Right lobe of liver (tissue), 6 donors: ENCODE measurements around the gene SGSM2. TPM values are rescaled to one million over a fixed set of nuclear protein-coding genes. Genes with fewer than 3 reads are reported as not detected.

Experiments
- ATAC-seq, 4 donors: fragments of 200-7000 bp; cut with Tn5 transposase; one replicate each; pipeline ENCODE4 v1.9.1; 2020; ENCODE audit warnings: mild to moderate bottlenecking in 4 of 4, moderate library complexity in 4 of 4
- DNase-seq, 3 donors: peaks; one replicate each; pipeline ENCODE4 v3.0.0-alpha.2; 2020
- H3K27ac ChIP-seq, 3 donors: fragments of 200-600 bp; one replicate each; pipeline ENCODE4 v1.8.0; 2022
- H3K27me3 ChIP-seq, 2 donors: fragments of 200-600 bp; one replicate each; pipeline ENCODE4 v1.8.0; 2022
- H3K36me3 ChIP-seq, 4 donors: fragments of 200-600 bp; sonication (generic) in 1 of 4; one replicate each; pipeline versions ENCODE4 v1.5.1 to v1.8.0; 2017 to 2022; ENCODE audit warnings: control low read depth in 1 of 4
- H3K4me1 ChIP-seq, 4 donors: fragments of 200-600 bp; sonication (generic) in 1 of 4; one replicate each; pipeline versions ENCODE4 v1.5.1 to v1.8.0; 2017 to 2022; ENCODE audit warnings: control low read depth in 1 of 4
- H3K4me3 ChIP-seq, 3 donors: fragments of 200-600 bp; one replicate each; pipeline ENCODE4 v1.8.0; 2022
- H3K9me3 ChIP-seq, 4 donors: fragments of 200-600 bp; sonication (generic) in 1 of 4; one replicate each; pipeline versions ENCODE4 v1.5.1 to v1.8.0; 2017 to 2022; ENCODE audit warnings: control low read depth in 1 of 4
- POLR2A ChIP-seq: fragments of 450-650 bp; IDR thresholded peaks from one replicate; pipeline ENCODE4 v1.6.1; 2017; ENCODE audit warnings: antibody characterized with exemption, mild to moderate bottlenecking
- WGBS: methylation state at CpG from one replicate; pipeline ENCODE4 v1.1.6; 2018; ENCODE audit warnings: low coverage, low lambda C conversion rate; ENCODE audit not compliant: insufficient coverage; ENCODE audit errors: missing lambda C conversion rate; 5-methylcytosine and 5-hydroxymethylcytosine counted together
- intact Hi-C, 2 donors: fragments of 100-400 bp; cut with DNase I; formaldehyde crosslinking; loops; one replicate each; pipeline versions ENCODE4 v1.11.2 to v1.14.1; 2022
- total RNA-seq, 6 experiments: library from RNA; depleted of rRNA in 2 of 6; stranded (reverse); fragments of >200 nt in 2 of 6; fragmentation: NEBNext Ultra II Directional in 3 of 6; extraction: Animal tissue kit (Norgen Biotek cat#: 25700) in 3 of 6; gene quantifications; one replicate each; pipeline versions ENCODE4 v1.1.0 to v1.2.4, GENCODE V29; 2016 to 2023
- TF ChIP-seq, protein P1 (sequence below), 4 donors: fragments of 200-600 bp in 3 of 4; fragments of 450-650 bp in 1 of 4; IDR thresholded peaks; one replicate each; pipeline versions ENCODE4 v1.5.1 to v1.8.0; 2016 to 2022; ENCODE audit warnings: antibody characterized with exemption in 4 of 4, mild to moderate bottlenecking in 2 of 4
- donor health status: DM: no; HTN: yes; CAD: no.
- donor health status: DM: no; HTN: no; CAD: no.
- donor health status: DM: no; HTN: no; CAD: no.
- donor health status: DM: no; HTN: yes; CAD: no.
- donor health status: DM: no; HTN: yes; CAD: no.

SGSM2 gene
- total RNA-seq, 6 experiments from 2014 or later = 6.0 to 17.2 (median 13.2) TPM

DNA sequence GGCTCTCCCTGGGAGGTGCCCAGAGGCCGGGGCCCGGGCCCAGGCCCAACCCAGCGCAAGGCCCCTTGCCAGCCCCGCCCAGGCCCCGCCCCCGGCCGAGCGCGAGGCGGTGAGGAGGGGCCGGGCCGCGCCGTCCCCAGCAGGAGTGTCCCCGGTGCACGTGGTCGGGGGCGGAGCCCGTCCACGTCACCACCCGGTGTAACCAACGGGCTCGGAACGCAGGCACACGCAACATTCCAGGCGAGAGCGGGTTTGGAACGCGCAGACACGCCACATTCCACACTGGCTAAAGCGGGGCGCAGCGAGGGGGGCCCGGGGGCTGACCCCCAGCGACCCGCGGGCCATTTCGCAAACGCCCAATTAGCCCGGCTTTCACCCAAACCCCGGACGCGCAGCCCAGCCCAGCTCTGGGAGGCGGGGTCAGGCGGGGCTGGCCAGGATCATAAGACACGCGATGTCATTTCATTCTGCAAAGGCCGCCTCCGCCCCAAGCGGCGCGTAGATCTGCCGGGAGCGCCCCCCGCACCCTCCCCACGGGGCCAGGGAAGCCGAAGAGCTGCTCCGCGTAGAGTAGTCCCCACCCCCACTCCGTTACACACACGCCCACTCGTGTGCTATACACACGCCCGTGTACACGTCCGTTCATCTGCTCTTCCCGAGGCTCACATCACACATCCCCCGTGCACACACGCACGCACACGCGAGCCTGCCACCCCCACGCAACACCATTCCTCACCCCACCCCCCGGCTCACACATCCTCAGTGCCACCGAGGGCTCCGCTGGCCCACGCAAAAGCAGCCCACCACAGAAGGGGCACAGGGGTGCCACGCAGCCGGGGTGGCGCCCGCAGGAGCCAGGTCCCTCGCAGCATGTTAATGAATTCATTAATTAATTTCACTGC is 62.5 kb downstream of the SGSM2 start:
- ATAC-seq = peak; percentile 57 to 77 (median 68)
- Histone ChIP-seq H3K9me3 (no peaks in the 10 kb centered on the region), H3K36me3 (no peaks in the 10 kb centered on the region), H3K27ac (peak overlapping the region; percentile 84 to 99 (median 95)), H3K4me1 (peaks cover 2 to 45% (median 16%) of the 10 kb centered on the region in 4 donors), H3K27me3 (no peaks in the 10 kb centered on the region), H3K4me3 (peak overlapping the region; percentile 65 to 85 (median 68))
- intact Hi-C loops = no loop called here
- TF ChIP-seq, protein P1, sequence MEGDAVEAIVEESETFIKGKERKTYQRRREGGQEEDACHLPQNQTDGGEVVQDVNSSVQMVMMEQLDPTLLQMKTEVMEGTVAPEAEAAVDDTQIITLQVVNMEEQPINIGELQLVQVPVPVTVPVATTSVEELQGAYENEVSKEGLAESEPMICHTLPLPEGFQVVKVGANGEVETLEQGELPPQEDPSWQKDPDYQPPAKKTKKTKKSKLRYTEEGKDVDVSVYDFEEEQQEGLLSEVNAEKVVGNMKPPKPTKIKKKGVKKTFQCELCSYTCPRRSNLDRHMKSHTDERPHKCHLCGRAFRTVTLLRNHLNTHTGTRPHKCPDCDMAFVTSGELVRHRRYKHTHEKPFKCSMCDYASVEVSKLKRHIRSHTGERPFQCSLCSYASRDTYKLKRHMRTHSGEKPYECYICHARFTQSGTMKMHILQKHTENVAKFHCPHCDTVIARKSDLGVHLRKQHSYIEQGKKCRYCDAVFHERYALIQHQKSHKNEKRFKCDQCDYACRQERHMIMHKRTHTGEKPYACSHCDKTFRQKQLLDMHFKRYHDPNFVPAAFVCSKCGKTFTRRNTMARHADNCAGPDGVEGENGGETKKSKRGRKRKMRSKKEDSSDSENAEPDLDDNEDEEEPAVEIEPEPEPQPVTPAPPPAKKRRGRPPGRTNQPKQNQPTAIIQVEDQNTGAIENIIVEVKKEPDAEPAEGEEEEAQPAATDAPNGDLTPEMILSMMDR (IDR thresholded peaks at IDR 0.05) = no peak
- TF ChIP-seq POLR2A = peak; percentile 95
- DNase-seq = peak; percentile 97
- under 1% methylated on average over 30 of the region's 82 CpGs for WGBS

DNA sequence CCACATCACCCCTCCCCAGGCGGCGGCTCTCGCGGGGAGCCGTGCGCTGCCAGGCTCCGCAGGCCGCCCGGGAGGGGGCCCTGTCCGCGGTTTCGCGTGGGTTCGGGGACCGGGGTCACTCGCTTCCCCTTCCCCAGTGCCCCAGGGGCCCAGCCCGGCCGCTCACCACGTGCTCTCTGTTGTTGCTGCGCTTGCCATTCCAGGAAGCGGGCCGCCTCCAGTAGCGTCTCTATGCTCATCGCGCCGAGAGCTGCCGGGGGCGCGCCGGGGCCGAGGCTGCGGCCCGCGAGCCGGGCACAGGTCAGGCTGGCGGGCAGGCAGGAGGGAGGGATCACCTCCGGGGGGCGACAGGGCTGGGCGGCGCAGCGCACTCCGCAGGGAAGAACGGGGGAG is 63.2 kb downstream of the SGSM2 start:
- Histone ChIP-seq H3K4me3 (peak overlapping the region; percentile 65 to 85 (median 68)), H3K27ac (peak overlapping the region; percentile 84 to 99 (median 95)), H3K9me3 (no peaks in the 10 kb centered on the region), H3K4me1 (peaks cover 2 to 45% (median 16%) of the 10 kb centered on the region in 4 donors), H3K36me3 (no peaks in the 10 kb centered on the region), H3K27me3 (no peaks in the 10 kb centered on the region)
- WGBS = 0% methylated on average over 12 of the region's 43 CpGs
- no peak for TF ChIP-seq POLR2A
- TF ChIP-seq, protein P1 (IDR thresholded peaks at IDR 0.05) = no peak
- no peak for ATAC-seq
- intact Hi-C loops = no loop called here
- DNase-seq = peak; percentile 73 to 82 (median 75)

DNA sequence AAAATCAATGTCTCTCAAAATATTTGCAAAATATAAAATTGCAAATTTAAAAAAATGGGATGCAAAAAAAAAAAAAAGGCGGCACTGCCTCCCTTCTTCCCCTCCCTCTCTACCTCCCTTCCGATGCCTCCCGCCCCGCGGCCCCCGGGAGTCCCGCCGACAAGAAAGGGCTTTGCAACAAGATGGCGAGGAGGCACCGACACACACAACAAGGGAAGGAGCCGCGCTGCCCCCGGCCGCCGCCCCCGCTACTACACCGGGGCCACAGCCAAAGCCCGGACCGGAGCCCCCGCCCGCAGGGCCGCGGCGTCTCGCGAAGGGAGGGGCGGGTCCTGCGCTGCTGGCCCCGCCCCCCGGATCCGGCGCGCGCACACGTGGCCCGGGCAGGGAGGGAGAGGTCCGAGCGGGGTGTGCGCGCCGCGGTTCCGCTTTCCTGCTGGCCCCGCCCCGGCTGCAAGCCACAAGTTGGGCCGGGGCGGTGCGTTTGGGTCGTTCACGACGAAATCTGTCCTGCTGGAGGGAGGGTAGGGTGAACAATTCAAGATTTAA is 63.6 kb downstream of the SGSM2 start, which contains the start of gene MNT:
MNT (minus strand) TSS at position 184 of the 549 bp plus-strand sequence. CDS start 348 bp downstream, outside the sequence.
- peak; percentile 51 to 67 (median 66) for ATAC-seq
- WGBS = 0% methylated on average over 7 of the region's 51 CpGs
- Histone ChIP-seq H3K4me3 (peak within 1 kb of the TSS; percentile 65 to 85 (median 68)), H3K27me3 (no peaks in the 10 kb centered on the region), H3K9me3 (no peaks in the 10 kb centered on the region), H3K4me1 (peaks cover 2 to 40% (median 16%) of the 10 kb centered on the region in 4 donors), H3K27ac (peak within 1 kb of the TSS; percentile 84 to 99 (median 95)), H3K36me3 (no peaks in the 10 kb centered on the region)
- TF ChIP-seq, protein P1 (IDR thresholded peaks at IDR 0.05) = peak in 1 of 4 donors; percentile 8
- TF ChIP-seq POLR2A = peak; percentile 67
- intact Hi-C loops = no loop called here
- peak; percentile 95 to 96 (median 96) for DNase-seq

DNA sequence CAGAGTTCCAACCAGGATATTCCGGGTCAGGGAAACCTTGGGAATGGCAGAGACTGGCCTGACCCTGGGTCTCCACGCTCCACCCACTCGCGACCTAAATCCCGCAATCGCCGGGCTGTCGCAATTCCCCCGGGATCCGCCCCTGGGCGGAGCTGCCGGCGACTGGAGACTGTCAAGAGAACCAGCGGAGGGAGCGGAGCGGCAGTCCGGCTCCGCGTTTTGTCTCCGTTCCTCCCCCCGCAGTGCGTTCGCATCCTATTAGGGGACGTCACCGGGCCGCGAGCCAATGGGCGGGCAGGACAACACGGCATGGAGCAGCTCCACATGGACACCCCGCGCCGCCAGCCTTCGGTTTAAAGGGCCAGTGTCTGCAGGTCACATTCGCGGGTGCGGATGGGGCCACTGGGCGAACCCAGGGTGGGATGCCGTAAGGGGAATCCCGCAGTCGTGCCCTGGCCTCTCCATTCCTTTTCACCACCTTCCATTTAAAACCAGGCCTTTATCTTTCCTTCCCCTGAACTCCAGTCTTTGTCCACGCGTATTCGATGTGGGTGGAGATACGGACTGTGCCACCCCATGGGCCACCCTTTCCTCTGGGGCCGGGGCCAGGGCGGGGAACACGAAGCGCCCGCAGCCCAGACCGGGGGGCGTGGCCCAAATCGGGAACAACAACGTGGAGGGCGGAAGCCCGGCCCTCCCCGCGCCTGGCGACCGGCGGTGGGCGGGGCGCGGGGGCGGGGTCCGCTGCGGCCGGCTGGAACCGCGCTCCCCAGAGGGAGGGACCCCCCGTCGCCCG is 64.3 kb downstream of the SGSM2 start:
- Histone ChIP-seq H3K27me3 (no peaks in the 10 kb centered on the region), H3K4me3 (peak overlapping the region; percentile 65 to 85 (median 68)), H3K9me3 (no peaks in the 10 kb centered on the region), H3K36me3 (no peaks in the 10 kb centered on the region), H3K4me1 (peaks cover 2 to 34% (median 14%) of the 10 kb centered on the region in 4 donors), H3K27ac (peak overlapping the region; percentile 84 to 99 (median 95))
- ATAC-seq (peak; percentile 55 to 70 (median 63)), DNase-seq (peak; percentile 100)
- TF ChIP-seq, protein P1 (IDR thresholded peaks at IDR 0.05) = peak in 1 of 4 donors; percentile 3
- TF ChIP-seq POLR2A = no peak
- intact Hi-C loops = no loop called here
- WGBS = 0% methylated on average over 30 of the region's 72 CpGs
